NCI-H524 (cell line): ENCODE data around the gene FKBP9.
"Not testable (repeated sequence)": the region's sequence is repeated elsewhere in the genome, so short reads cannot be mapped to it uniquely, and the experiment has no call there.

Source experiments
- DNase-seq, 2 experiments: peaks; one replicate each; lab custom pipeline; 2025; lab: John Stamatoyannopoulos, UW

FKBP9 gene, protein sequence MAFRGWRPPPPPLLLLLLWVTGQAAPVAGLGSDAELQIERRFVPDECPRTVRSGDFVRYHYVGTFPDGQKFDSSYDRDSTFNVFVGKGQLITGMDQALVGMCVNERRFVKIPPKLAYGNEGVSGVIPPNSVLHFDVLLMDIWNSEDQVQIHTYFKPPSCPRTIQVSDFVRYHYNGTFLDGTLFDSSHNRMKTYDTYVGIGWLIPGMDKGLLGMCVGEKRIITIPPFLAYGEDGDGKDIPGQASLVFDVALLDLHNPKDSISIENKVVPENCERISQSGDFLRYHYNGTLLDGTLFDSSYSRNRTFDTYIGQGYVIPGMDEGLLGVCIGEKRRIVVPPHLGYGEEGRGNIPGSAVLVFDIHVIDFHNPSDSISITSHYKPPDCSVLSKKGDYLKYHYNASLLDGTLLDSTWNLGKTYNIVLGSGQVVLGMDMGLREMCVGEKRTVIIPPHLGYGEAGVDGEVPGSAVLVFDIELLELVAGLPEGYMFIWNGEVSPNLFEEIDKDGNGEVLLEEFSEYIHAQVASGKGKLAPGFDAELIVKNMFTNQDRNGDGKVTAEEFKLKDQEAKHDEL

DNA sequence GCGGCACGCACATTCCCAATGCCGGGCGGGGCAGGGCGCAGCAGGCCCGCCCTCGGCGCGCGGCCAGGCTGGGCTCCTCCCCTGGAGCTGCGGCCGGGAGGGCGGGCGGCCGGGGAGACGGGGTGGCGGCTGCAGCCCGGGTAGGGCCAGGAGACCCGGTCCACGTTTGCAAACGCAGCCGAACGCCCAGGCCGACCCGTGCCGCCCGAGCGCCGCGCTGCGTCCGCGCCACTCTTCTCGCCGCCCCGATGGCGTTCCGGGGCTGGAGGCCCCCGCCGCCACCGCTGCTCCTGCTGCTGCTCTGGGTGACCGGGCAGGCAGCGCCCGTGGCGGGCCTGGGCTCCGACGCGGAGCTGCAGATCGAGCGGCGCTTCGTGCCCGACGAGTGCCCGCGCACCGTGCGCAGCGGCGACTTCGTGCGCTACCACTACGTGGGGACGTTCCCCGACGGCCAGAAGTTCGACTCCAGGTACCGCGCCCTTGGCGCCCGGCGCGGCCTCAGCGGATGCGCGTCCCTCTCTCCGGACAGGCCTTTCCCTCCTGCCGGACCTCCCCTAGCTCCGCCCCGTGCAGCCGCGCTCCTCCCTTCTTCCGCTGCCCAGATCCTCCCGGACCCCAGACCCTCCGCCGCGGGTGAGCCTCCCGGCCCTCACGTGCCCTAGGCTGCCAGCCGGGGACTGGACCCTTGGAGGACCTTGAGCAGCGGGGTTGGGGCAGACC is at the start of gene FKBP9:
Gene FKBP9 (plus strand): TSS at position 115 of the 720 bp plus-strand sequence. CDS start 134 bp downstream, at position 249.
- peak; percentile 11 to 70 for DNase-seq

GRCh38 chr7:32910195-32910594 is 47.0 kb upstream of the FKBP9 start:
- DNase-seq, result no peak

GRCh38 chr7:32914184-32914583 is 43.1 kb upstream of the FKBP9 start:
- no peak for DNase-seq

GRCh38 chr7:32915041-32915536 is 42.2 kb upstream of the FKBP9 start:
- no peak for DNase-seq

GRCh38 chr7:32916006-32916405 is 41.2 kb upstream of the FKBP9 start:
- peak; percentile 72 to 86 for DNase-seq

- not testable (repeated sequence) for DNase-seq
Measured at GRCh38 chr7:32916994-32917393, 40.2 kb upstream of the FKBP9 start.

- no peak for DNase-seq
Measured at GRCh38 chr7:32921896-32922295, 35.3 kb upstream of the FKBP9 start.

DNA sequence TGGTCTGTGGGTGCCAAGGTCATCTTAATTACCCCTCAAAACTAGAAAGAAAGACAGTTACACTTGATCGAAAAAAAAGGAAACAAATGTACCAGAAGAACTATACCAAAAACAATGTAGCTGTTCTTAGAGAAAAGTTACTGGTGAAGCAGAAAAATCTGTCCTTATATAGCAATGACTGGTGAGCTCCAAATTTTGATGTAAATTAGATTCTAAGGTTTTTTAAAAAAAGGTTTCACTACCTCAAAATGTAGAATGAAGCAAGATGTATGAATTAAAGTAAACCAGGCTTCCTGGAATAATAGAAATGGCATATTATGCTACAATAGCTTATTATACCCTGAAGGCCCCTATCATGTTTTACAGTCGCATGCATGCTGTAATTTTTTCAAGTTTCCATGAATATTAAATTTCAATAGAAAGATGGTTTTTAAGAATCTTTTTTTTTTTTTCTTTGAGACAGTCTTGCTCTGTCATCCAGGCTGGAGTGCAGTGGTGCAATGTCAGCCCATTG is 28.4 kb upstream of the FKBP9 start:
- DNase-seq, result no peak

GRCh38 chr7:32929430-32930143 is 27.7 kb upstream of the FKBP9 start:
- no peak for DNase-seq

- DNase-seq, result no peak
Measured at GRCh38 chr7:32930378-32930777, 26.9 kb upstream of the FKBP9 start.

- no peak for DNase-seq
Measured at GRCh38 chr7:32935558-32935957, 21.7 kb upstream of the FKBP9 start.

DNA sequence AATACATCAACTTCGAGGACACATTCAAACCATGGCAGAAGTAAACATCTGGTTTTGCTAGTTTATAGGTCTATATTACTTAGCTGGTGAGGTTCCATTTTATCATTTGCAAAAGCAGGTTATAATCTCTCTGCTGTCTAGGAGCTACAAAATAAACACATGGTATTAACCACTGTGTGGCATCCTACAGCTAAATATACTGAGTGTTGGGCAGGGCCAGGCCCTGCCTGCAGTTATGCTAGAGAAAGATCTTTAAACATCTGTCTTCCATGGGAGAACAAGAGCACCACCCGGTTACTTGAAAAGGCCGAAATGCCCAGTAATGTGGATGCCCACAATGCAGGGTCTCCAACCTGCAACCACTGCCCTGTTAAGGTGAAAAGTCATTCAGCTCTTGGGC is 20.6 kb upstream of the FKBP9 start:
- no peak for DNase-seq

- peak; percentile 69 to 82 for DNase-seq
Measured at GRCh38 chr7:32937344-32938174, 19.7 kb upstream of the FKBP9 start.

- peak in 1 of 2 experiments; percentile 60 for DNase-seq
Measured at GRCh38 chr7:32941181-32941580, 16.1 kb upstream of the FKBP9 start.

GRCh38 chr7:32941681-32942414 is 15.4 kb upstream of the FKBP9 start:
- DNase-seq, result peak in 1 of 2 experiments; percentile 25

DNA sequence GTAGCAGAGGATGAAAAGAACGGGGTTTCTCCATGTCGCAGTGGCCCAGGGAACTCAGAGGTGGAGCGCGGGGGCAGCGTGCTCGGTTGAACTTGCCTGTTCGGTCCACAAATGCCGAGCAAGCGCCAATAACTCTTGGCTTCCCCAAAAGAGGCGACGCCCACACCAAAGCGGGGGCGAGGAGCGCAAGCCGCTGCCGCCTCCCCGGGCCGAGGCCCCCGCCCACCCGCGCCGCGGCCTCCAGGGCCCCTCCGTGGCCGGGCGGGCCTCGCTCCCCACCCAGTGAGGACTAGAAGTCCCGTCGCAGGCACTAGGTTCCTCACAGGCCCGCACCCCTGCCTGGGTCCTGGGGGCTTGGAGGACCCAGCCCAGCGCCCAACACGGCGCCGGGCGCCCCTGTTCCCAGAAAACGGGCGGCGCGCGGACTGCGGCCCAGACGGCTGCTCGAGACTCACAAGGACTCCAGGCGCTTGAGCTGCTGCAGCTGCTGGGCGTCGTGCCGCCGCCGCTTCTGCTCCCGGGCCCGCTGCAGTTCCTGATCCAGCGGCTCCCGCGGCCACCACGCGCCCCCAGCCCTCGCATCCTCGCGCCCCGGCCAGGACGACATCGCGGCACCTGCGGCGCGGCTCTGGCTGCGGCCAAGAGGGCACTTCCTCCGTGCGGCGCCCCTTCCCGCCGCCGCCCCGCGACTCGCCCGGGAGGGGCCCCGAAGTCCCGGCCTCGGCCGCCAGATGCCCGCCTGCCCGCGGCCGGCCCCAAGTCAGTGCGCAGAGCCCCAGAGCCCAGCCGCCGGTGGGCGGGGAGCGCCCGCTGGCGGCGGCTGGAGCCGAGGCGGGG is 14.6 kb upstream of the FKBP9 start:
- DNase-seq, result peak; percentile 62 to 76

GRCh38 chr7:32943252-32944030 is 13.8 kb upstream of the FKBP9 start:
- no peak for DNase-seq

- no peak for DNase-seq
Measured at GRCh38 chr7:32947420-32947983, 9.7 kb upstream of the FKBP9 start.
